HL-60 (cell line): ENCODE results near the gene OR13F1.

ENCODE experiments used
- GABPA ChIP-seq: IDR thresholded peaks from 2 replicates; pipeline ENCODE4 v1.6.1; 2012; ENCODE audit warnings: low read depth
- POLR2AphosphoS5 ChIP-seq: IDR thresholded peaks from 2 replicates; pipeline ENCODE4 v1.6.1; 2012; ENCODE audit warnings: low read depth
- REST ChIP-seq: IDR thresholded peaks from 2 replicates; pipeline ENCODE4 v1.6.1; 2012; ENCODE audit warnings: low read depth; ENCODE audit not compliant: insufficient replicate concordance
- TF ChIP-seq, protein P1 (sequence below): IDR thresholded peaks from one replicate; pipeline ENCODE4 v1.5.1; 2011; ENCODE audit warnings: low read length, control low read depth, inconsistent platforms; ENCODE audit not compliant: insufficient read depth

GRCh38 chr9:104463864-104464263, 40.2 kb upstream of the OR13F1 start:
- TF ChIP-seq GABPA: no peak
- TF ChIP-seq, protein P1, sequence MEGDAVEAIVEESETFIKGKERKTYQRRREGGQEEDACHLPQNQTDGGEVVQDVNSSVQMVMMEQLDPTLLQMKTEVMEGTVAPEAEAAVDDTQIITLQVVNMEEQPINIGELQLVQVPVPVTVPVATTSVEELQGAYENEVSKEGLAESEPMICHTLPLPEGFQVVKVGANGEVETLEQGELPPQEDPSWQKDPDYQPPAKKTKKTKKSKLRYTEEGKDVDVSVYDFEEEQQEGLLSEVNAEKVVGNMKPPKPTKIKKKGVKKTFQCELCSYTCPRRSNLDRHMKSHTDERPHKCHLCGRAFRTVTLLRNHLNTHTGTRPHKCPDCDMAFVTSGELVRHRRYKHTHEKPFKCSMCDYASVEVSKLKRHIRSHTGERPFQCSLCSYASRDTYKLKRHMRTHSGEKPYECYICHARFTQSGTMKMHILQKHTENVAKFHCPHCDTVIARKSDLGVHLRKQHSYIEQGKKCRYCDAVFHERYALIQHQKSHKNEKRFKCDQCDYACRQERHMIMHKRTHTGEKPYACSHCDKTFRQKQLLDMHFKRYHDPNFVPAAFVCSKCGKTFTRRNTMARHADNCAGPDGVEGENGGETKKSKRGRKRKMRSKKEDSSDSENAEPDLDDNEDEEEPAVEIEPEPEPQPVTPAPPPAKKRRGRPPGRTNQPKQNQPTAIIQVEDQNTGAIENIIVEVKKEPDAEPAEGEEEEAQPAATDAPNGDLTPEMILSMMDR: no peak
- TF ChIP-seq POLR2AphosphoS5: no peak
- no peak for TF ChIP-seq REST
